GM04503 (cell line): ENCODE results near the gene FAM228A.

ENCODE experiments used
- DNase-seq: peaks from one replicate; pipeline ENCODE4 v3.0.0-alpha.2; 2012; ENCODE audit warnings: low read depth

FAM228A gene

GRCh38 chr2:24225499-24226242 is 50.8 kb downstream of the FAM228A start:
- DNase-seq = no peak

- no peak for DNase-seq
These were observed 53.6 kb downstream of the FAM228A start for GRCh38 chr2:24228470-24228869.

DNA sequence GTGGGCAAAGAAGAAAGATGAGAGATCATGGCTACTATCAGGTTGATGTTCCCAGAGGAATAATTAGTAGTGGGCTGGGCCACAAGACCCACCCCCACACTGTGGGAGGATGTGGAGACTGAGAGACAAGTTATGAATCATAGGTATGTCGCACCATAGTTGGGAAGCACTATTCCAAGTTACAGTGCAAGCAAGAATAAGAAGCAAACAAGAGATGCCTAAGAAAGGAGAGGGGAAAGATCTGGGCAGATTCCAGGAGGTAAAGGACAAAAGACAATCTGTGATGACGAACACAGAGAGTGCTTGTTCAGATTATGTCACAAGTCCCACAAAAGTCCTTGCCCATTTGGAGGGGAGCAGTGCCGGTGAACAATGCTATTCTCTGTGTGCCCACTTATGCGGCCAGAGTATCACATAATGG is 56.6 kb downstream of the FAM228A start:
- no peak for DNase-seq

DNA sequence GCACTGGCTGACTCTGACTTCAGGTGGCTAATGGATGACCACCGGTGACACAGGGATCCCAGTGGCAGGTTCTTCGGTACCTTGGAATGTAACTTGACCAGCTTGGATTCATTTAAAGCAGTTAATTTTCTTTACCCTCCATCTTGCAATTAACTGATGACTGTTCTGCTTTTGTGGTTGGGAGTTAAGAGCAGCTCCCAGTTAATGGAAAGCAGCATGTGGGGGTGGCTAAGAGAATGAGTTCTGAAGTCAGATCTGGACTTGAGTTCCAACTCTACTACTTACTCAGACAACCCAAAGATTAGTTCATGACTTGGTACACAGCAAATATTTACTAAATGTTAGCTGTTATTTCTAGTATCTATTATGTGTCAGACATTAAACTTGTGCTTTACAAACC is 58.5 kb downstream of the FAM228A start:
- no peak for DNase-seq

DNA sequence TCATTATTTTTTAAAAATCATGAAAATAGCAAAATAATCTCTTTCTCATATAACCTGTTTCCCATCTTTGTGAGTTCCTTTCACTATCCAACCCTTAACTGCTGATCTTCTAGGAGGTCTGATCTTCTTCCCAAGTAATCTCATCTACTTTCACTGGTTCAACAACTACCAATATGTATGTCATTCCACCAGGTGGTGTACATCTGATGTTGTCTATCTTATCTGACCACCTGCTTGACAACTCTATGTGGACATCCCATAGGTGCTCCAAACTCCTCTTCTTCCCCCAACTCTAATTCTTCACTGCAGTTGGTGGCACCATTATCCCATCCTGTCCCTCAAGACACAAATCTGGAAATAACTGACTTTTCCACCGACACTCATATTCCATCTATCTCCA is 62.5 kb downstream of the FAM228A start:
- DNase-seq = no peak

DNA sequence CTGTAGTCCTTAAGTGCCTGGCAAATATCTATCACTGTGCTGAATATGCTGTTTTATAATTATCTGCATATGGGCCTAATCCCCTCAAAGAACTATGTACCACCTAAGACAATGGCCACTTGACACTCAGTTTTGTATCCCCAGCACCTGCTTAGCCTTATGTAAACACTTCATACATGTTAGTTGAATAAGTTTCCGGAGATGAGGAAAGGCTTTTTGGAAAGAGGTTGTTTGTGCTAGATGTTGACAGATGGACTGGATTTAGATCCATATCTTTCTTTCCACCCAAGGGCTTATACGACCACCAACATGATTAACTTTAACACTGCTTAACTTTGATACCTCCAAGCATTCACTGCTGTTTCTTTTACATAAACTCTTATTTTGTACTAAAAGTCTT is 63.3 kb downstream of the FAM228A start:
- no peak for DNase-seq

DNA sequence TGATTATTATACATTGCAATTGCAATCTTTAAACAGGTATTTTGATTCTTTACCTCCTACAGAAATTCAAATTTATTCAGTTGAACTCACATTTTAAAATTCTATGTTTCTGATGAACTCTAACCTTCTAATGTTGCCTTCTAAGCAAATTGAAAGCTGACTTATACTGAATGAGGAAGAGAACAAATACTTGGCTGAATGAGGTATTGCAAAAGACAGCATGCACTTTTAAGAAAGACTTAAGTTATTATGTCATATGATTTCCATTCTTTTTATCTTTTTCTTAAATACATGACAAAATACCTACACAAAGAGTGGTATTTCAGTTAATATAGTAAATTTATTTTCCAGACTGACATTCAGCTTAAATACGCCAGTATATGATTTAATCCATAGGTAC is 64.7 kb downstream of the FAM228A start:
- DNase-seq = no peak
